Epidermal melanocyte (primary cell): Measurements from ENCODE around the gene RPL11.
"Not testable (repeated sequence)": the region's sequence is repeated elsewhere in the genome, so short reads cannot be mapped to it uniquely, and the experiment has no call there.

Experiments
- DNase-seq: peaks from one replicate; pipeline ENCODE4 v3.0.0; 2011; ENCODE audit warnings: low spot score; ENCODE audit not compliant: insufficient read length

The RPL11 gene

DNA sequence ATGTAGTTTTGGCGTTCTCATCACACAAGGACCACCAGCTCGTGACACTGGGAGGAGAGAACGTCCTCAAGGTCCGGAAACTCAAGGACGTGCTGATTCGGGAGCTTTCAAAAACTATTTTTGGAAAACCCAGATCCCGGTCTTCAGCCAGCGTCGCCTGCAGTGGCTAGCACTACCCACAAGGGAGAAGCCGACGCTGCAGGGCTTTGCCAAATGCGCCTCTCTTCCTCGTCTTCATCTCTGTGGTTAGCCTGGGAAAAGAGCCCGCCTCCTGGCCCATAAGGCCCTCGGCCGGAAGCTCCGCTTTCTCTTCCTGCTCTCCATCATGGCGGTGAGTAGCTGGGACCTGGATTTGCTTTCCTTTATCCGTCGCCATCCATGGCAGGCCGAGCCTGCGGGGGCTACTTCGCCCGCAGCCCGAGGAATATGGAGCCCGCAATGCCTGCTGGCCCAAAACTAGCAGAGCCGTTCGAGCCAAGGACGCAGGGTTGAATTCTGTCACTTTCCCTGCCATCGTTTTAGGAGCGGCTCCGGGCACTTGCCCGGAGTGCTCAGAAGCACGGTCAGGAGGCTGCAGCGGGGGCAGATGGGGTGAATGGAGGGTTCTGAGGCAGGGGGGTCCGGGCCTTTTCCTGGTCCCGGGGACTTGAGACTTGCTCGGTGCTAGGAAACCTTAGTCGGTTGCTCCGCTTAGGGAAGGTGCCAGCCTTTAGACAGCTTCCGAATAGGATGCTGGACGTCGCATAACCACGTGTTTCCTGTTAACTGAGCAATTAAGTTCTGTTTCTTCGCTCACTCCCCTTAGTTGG lies at the start of gene RPL11:
Gene RPL11 (plus strand): TSS at position 308 of the 809 bp plus-strand sequence. CDS start 18 bp downstream, at position 326.
- DNase-seq = peak; percentile 93

DNA sequence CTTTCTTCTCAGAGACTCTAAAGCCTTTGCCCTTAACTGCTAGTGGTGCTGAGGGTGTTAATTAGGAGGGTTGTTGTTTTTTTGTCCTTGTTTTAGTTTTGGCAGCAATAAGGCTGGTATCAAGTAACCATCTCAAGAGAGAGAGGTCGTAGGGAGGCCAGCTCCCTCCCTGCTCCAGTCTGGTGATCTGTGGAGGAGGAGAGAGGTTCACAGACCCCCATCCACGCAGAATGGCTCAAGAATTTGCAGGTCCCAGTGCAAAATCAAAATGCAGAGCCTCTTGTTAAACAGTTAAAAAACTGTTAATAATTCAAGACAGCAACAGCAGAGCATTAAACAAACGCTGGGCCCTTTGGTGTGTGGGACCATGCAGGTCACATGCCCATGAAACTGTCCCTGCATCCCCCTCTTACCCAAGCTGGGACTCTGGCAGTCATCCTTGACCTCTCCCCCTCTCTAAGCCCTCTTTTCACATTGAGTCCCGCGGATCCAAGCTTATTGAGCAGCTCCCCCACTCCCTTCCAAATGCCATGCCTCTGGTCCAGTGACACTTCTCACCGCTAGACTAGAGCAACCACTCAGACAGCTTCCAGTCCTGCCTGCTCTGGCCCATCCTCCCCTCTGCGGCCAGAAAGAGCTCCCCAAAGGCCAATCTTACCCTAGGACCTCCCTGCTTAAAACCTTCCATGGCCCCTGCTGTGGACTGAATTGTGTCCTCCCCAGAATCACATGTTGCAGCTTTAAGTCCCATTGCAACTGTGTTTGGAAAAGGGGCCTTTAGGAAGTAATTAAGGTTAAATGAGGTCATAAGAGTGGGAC lies 47.7 kb upstream of the RPL11 start:
- no peak for DNase-seq

DNA sequence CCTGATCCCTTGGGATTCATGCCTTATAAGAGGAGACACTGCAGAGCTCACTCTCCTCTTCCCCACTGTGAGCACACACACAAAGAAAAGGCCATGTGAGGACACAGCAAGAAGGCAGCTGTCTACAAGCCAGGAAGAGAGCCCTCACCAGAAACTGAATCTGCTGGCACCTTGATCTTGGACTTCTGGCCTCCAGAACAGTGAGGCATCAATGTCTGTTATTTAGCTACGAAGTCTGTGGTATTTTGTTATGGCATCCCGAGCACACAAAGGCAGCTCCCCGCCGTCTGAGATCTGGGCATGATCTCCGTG lies 47.1 kb upstream of the RPL11 start:
- DNase-seq = no peak

DNA sequence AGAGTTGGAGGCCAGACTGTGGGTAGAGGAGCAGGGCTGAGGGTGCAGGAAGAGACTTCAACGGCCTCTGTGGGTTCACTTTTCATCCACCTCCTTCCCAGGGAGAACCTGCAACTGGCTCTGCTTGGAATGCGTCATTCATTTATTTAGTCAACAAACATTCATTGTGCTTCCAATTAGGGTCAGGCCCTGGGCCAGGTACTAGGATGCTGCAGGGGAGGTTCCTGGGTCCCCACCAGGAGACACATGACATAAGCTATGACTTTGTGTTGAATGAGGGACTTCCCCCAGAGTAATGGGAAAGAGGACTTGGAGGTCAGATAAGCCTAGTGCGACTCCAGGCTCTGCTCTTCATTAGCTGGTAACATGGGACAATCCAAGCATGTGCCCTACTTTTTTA lies 46.3 kb upstream of the RPL11 start:
- DNase-seq = no peak

DNA sequence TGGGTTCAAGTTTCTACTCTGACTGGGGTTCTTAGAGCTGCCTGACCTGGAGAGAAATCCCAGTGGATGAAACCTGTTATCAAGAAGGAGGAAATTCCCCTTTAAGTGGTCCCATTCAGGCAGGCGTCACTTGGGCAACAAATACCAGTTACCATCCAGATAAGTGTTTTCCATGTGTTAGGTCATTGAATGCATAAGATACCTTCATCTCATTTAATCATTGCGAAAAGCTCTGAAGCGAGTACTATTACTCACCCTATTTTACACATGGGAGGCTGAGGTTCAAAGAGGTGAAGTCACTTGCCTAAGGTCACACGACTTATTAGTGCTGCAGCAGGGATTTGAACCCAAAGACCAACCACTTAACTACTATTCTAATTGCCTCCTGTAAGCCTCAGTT lies 45.5 kb upstream of the RPL11 start:
- no peak for DNase-seq

DNA sequence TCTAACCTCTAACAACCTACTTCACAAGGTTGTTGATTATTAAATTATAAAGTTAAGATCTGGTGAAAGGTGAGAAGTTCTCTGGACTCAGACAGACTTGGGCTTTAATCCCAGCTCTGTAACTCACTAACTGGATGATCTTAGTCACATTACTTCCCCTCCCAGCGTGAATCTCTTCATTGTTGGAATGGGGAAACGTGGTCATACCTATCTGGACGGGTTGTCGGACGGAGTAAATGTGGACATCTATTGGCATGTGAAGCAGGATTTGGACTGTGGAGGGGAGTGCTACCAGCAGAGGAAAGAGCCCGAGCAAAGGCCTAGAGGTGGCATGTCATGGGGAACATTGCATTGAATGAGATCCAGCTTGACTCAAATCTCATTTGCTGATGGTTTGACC lies 45.1 kb upstream of the RPL11 start:
- no peak for DNase-seq

DNA sequence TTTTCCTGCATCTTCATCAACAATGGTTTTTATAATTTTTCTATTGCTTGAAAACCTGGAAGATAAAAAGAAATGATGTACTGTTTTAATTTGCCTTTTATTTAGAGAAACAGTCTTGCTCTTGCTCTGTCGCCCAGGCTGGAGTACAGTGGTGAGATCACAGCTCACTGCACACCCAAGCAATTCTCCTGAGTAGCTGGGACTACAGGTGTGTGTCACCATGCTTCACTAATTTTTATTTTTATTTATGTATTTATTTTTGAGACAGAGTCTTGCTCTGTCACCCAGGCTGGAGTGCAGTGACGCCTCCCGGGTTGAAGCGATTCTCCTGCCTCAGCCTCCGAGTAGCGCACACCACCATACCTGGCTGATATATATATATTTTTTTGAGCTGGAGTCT lies 43.0 kb upstream of the RPL11 start:
- no peak for DNase-seq

DNA sequence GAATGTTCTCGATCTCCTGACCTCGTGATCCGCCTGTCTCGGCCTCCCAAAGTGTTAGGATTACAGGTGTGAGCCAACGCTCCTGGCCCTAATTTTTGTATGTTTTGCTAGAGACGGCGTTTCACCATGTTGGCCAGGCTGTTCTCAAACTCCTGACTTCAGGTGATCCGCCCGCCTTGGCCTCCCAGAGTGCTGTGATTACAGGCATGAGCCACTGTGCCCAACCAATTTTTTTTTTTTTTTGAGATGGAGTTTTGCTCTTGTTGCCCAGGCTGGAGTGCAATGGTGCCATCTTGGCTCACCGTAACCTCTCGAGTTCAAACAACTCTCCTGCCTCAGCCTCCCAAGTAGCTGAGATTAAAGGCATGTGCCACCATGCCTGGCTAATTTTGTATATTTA lies 42.4 kb upstream of the RPL11 start:
- not testable (repeated sequence) for DNase-seq

DNA sequence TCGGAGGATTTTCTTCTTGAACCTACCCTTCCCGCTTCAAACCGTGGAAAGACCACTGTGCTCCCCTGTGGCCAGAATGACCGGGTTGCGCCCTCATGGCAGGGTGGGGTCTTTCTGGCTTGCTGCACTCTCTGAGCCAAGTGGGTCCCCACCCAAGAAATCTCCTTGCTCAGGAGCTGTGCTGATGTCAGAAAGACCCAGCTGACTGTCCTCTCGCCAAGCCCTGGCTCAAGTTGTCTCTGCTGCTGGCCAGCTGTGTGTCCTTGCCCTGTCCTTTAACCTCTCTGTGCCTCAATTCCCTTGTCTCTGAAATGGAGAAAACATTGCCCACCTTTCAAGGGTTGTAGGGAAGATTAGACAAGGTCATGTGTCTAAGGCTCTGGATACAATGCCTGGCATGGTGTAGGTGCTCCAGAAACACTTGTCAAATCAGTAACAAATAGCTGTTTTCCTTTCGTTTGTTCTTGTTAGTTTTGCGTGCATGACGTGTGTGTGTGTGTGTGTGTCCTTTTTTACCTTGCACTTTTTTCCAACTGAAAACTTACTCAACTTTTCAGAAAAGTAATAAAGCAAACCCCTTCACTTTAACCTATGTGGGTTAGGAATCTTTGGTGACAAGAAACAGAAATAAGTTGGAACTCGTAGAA lies 41.1 kb upstream of the RPL11 start:
- DNase-seq = no peak

DNA sequence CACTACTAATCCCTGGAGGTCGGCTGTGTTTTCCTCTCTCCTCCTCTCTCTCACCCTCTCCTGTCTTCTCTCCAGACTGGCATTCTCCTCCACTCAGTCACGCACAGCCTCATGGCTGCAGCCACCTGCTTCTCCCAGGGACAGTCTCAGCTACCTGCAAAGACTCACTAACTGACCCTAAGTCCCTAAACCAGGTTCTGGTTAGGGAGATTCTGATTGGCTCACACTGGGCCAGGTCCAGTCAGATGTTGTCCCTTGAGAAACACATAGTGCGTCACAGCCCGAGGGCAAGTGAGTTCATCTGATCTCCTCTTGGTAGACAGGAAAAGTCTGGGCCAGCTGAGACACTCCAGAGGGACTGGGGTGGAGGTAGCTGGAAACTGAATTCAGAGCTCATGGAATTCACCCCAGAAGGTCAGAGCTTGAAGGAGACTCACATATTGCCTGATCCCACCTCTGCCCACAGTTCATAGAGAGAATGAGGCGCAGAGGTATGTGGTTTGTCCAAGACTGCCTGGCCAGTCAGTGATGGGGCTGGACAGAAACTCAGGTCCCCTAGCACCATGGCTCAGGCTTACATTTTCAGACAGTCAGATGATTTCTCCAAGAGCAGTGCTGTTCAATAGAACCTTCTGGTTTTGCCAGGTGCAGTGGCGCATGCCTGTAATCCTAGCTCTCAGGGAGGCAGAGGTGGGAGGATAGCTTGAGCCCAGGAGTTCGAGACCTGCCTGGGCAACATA lies 40.4 kb upstream of the RPL11 start:
- no peak for DNase-seq

DNA sequence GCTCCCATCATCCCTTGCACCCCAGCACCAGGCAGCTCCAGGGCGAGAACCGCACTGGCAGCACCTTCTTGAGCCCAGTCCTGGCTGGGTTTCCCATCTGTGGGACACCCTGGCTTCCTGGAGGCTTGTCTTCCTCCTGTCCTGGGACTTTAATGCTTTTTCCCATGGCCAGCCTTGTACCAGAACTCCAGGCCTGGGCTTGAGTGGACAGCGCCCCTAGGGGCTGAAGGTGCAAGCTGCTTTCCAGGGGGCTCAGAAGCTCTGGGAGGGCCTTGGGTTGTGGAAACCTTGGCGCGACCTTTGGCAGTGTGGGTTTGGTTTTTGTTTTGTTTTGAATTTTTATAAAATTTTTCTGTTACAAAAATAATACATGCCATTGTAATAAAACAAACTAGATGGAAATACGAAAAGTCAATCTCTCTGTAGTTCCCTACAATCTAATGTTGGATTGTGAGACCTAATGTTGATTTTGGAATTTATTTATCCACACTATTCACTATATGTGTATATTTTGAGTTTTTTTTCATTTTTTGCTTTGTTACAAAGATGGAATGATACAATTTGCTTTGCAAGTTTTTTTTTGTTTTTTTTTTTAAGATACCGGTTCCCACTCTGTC lies 33.8 kb upstream of the RPL11 start:
- DNase-seq = peak; percentile 52

DNA sequence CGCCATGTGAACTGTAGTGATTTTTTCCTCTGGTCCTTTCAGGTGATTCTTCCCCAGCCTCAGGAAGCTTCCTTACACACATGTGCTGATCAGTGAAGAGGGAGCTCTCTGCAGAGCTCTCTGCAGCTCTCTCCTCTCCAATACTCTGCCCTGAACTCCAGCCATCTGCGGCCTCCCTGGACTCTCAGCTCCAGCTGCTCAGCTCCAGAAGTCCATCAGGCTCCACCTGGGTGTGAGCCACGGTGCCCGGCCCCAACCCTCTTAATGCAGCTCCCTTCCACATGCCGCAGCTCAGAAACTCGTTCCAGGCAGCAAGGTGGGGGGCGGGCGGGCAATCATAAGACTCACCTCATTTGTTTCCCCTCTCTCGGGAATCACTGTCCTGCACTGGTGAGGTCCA lies 30.9 kb upstream of the RPL11 start:
- no peak for DNase-seq

DNA sequence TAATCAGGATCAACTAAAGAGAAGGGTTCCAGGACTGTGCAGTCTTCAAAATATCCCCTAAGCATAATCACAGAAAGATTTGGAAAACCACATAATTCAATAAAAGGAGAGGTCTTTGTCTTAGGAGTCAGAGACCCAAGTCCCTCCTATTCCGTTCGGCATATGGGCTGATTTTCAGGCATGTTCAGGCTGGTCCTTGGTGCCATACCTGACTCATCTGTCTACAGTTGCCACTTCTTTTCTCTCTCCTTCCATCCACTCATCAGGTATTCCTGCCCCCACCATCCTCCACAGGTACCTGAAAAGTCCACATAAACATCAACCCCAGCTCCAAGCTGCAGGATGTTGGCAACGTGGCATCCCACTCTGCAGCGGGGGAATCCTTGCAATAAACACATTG lies 29.7 kb upstream of the RPL11 start:
- DNase-seq = no peak

DNA sequence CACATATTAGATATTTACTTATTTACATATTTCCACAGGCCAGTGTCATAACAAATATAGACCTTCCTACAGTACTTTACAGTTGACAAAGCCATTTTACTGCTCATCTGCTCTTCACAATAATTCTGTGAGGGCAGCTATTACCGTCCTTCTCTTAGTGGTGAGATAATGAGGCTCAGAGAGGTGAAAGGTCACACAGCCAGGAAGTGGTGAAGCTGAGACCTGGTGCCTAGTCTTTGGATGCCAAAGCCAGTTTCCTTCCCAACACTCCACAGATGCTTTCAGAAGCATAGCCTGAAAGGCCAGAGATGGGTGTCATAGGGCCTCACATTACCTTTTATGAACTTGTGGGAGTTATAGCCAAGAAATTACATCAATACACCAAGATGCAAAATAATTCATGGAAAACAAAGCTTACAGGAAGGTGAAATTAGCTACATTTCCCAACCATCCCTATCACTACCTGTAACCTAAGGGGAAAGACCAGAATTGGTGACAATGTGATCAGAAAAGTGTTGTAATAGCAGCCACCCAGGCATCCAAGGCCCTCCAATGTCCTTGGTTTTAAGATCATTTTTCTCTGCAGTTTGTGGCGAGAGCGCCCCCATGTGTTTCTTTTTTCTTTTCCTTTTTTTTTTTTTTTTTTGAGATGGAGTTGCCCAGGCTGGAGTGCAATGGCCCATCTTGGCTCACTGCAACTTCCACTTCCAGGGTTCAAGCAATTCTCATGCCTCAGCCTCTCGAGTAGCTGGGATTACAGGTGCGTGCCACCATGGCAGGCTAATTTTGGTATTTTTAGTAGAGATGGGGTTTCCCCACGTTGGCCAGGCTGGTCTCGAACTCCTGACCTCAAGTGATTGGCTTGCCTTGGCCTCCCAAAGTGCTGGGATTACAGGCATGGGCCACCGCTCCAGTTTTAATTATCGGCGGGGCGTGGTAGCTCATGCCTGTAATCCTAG lies 26.5 kb upstream of the RPL11 start:
- DNase-seq = no peak

DNA sequence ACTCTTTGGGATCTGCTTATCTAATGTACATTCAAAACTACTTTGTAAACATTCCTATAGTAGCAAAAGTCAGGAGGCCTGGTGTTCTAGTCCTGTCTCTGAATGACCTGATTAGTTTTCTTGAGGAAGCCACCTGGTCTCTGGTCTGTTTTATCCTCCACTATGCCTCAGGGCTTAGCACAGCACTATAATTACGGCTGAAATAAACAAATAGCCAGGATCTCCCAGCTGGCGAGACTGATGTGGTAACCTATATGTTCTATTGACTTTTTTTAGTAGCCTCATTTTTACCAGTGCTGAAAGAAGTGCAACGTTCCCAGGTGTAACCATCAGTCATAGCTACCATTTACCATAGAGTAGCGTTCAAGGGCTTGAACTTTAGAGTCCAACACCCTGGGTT lies 24.2 kb upstream of the RPL11 start:
- DNase-seq = no peak

DNA sequence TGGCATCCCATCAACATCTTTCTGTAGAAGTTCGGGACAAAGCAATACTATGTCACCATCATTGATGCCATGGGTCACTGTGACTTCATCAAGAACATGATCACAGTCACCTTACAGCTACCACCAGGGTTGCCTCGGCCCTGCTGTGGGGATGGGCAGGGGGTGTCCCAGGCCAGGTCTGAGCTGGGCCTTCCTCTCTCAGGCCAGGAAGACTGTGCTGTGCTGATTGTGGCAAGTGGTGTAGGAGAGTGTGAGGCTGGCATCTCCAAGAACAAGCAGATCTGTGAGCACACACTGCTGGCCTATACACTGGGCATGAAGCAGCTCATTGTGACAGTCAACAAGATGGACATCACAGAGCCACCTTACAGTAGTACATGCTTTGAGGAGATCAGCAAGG lies 20.9 kb upstream of the RPL11 start:
- DNase-seq = no peak

DNA sequence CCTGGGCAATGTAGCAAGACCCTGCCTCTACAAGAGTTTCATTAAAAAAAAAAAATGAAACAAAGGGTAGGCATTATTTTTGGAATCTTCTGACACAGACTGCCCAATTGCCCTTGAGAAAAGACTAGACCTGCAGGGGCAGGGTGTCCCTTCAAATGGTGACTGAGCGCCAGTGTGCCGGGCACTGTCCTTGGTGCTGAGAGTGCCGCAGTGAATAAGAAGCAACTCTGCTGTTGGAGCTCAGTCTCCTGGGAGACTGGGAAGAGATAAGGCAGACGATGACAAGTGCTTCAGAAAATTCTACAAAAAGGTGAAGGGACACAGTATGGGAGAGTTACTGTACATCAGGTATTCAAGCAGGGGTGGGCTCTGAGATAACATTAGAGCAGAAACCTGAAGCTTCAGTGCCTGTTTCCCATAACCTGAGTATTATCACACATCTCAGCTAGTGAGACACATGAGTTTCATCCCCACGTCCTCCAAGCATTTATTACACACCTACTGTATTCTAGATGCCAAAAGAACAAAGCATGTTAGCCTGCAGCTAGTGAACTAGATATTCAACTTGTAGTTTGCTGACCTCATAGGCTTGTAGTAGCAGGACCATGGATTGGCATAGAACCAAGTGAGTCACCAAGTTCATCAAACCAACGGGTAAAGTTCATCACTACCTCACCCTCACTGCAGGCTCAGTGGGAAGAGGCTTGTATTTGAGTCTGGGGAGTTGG lies 18.4 kb upstream of the RPL11 start:
- no peak for DNase-seq

DNA sequence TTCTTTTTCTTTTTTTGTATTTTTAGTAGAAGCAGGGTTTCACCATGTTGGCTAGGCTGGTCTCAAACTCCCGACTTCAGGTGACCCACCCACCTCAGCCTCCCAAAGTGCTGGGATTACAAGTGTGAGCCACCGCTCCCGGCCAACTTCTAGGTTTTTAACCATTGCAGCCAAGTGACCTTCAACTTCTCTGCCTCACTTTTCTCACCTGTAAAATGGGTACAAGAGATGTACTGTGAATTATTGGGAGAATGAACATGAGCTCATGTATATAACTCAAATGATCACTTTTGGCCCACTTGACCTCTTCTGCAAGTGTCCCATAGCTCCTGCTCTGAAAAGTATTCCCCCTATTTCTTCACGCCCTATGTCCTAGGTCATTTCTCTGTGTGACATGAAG lies 11.8 kb upstream of the RPL11 start:
- DNase-seq = no peak

DNA sequence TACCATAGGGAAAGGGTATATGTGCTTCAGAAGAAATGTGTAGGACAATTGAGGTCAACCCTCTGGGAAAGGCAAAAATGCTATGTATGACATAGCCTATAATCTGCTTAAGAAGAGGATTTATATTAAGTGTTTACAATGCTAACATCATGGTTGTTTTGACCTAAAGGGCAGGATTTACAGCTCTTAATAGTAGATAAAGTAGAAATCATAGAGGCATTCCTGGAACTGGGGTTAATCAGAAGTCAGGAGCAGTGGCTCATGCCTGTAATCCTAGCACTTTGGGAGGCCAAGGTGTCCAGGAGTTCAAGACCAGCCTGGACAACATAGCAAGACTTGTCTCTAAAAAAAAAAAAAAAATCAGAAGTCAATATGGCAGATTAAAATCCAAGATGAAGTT lies 8.7 kb upstream of the RPL11 start:
- no peak for DNase-seq
